Measurements from ENCODE around the gene SMIM38.

SMIM38 gene

DNA sequence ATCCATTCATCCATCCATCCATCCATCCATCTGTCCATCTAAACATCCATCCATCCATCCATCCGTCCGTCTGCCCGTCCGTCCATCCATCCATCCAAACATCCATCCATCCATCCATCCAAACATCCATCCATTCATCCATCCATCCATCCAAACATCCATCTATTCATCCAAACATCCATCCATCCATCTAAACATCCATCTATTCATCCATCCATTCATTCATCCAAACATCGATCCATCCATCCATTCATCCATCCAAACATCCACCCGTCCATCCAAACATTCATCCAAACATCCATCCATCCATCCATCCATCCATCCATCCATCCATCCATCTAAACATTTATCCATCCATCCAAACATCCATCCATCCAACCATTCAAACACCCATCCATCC lies 45.3 kb upstream of the SMIM38 start:
- TF ChIP-seq ZFX (IDR thresholded peaks at IDR 0.05; ENCODE audit: borderline replicate concordance), result no peak
- TF ChIP-seq, protein P1, sequence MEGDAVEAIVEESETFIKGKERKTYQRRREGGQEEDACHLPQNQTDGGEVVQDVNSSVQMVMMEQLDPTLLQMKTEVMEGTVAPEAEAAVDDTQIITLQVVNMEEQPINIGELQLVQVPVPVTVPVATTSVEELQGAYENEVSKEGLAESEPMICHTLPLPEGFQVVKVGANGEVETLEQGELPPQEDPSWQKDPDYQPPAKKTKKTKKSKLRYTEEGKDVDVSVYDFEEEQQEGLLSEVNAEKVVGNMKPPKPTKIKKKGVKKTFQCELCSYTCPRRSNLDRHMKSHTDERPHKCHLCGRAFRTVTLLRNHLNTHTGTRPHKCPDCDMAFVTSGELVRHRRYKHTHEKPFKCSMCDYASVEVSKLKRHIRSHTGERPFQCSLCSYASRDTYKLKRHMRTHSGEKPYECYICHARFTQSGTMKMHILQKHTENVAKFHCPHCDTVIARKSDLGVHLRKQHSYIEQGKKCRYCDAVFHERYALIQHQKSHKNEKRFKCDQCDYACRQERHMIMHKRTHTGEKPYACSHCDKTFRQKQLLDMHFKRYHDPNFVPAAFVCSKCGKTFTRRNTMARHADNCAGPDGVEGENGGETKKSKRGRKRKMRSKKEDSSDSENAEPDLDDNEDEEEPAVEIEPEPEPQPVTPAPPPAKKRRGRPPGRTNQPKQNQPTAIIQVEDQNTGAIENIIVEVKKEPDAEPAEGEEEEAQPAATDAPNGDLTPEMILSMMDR (IDR thresholded peaks at IDR 0.05), result no peak
- no peak overlapping the region for H3K27ac ChIP-seq

GRCh38 chr11:69111624-69112542 lies 43.9 kb upstream of the SMIM38 start:
- H3K27ac ChIP-seq, result no peak overlapping the region
- TF ChIP-seq ZFX (IDR thresholded peaks at IDR 0.05; ENCODE audit: borderline replicate concordance), result no peak
- TF ChIP-seq, protein P1 (IDR thresholded peaks at IDR 0.05), result no peak

DNA sequence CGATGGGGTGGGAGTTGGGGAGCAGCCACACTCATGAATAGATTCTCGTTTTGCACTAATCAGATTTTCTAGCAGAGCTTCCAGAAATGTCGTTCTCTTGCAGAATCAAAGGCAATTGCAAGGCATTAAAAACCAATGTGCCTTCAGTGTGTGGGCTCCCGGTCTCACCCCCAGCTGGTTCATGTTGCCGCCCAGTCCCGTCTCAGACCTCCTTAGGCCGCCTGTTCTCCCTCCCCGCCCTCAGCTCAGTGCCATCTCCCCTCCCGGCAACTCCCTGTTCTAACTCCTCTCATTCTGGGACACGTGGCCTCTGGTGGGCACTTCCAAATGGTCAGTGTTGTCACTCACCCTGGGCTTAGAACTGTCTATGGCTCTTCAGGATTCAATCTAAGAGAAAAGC lies 42.5 kb upstream of the SMIM38 start:
- TF ChIP-seq, protein P1 (IDR thresholded peaks at IDR 0.05), result no peak
- no peak for TF ChIP-seq ZFX (IDR thresholded peaks at IDR 0.05; ENCODE audit: borderline replicate concordance)
- no peak overlapping the region for H3K27ac ChIP-seq

DNA sequence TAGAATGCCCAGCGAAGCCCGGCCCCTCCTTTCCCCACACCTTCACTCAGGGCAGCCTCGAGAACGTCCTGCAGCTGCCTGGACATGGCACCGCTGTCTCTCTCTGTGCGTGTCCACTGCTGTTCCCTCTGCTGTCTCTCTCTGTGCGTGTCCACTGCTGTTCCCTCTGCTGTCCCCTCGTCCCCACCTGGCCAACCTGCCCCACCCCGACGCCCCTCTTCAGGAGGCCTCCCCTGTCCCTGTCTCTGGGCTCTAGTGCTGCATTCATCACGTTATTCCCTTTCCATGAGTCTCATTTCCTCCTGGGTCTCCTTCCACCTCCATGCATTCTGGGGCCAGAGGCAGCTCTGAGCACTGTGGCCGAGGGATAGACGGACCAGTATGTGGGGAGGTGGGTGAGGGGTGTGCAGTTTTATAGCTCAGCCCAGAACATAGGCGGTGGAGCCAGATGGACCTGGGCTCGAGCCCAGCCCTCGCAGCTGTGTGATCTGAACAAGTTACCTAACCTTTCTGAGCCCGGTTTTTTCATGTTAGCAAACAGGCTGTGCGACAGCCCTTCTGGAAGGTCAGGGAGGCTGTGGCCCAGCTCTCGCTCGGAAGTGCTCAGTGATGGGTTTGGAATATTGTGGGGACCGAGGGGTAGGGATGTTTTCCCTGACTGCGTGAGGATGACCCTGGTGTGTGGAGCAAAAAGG lies 41.9 kb upstream of the SMIM38 start:
- peak overlapping the region; percentile 63; the same call in 1 of the 2 replicates for H3K27ac ChIP-seq
- TF ChIP-seq, protein P1 (IDR thresholded peaks at IDR 0.05), result no peak
- TF ChIP-seq ZFX (IDR thresholded peaks at IDR 0.05; ENCODE audit: borderline replicate concordance), result no peak

DNA sequence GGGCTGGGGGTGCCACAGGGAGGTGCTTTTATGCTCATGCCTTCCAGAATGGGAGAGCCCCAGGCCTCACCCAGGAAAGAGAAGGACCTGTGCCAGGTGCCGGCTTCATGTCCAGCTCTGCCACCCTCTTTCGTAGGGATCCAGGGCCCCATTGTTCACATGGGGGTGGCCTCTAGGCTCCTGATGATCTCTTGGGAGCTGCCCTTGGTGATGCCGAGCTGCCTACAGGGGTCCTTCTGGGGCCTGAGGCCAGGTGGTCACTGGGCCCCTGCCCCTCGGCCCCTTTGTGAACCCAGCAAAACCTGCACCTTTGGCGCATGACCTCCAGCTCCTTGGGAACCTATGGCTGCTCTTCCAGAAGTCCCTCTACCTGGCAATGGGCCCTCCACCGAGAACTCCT lies 41.4 kb upstream of the SMIM38 start:
- TF ChIP-seq, protein P1 (IDR thresholded peaks at IDR 0.05), result no peak
- no peak for TF ChIP-seq ZFX (IDR thresholded peaks at IDR 0.05; ENCODE audit: borderline replicate concordance)
- H3K27ac ChIP-seq, result peak overlapping the region; percentile 63

DNA sequence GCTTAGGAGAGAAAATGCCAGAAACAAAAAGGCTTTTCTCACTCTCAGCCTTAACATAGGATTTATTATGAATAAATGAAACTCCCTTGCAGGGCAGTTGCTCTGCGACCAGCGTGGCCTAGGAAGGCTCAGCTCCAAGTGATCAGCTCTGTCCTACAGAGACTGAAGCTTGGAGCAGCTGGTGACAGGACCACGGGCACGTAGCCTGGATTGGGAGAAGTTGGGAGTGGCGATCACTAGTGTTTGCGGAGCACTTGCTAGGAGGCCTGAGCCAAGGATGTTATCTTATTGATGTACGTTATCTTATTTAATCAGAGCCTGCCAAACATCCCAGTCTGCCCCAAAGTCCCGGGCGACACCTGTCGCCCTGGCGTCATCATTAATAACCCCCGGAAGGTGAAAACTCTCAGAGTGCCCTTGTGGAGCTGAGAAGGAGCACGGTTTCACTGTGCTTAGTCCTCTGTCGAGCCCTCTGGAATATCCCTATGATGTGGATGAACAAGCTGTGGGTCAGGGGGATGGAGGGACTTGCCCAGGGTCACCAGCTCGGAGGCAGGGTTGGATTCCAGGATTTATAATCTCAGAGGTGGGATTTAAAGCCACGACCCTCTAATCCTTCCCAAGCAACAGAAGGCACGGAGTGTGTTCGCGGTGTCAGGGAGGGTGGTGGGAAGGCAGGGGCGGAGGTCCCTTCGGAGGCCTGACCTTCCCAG lies 40.8 kb upstream of the SMIM38 start:
- H3K27ac ChIP-seq, result peak overlapping the region; percentile 63
- TF ChIP-seq, protein P1 (IDR thresholded peaks at IDR 0.05), result no peak
- no peak for TF ChIP-seq ZFX (IDR thresholded peaks at IDR 0.05; ENCODE audit: borderline replicate concordance)
